HG03571 (cell line): ENCODE results near the gene KATNAL1.
A peak's percentile ranks its signal among the peaks of the same experiment; 100 is the strongest.

Experiments used
- ATAC-seq: cut with Tn5 transposase; IDR thresholded peaks from one replicate; pipeline ENCODE4 v1.9.1; 2021; ENCODE audit not compliant: unreplicated experiment

KATNAL1 gene

DNA sequence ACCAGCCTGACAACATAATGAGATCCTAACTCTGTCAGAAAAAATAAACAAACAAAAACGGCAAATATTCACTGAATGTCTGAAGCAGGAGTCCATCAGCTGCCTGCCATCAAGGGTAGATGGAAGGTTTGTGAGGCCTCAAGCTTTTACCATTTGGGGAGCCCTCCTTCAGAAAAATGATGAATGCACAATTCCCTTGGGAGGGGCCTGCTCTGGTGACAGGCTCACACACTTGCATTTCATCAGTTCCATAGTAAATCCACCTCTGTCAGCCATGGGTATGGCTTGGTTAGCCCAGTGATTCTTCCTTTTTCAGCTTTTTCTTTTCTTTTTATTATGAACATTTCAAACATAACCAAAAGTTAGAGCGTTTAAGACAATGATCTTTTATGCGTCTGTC is 26.3 kb upstream of the KATNAL1 start:
- ATAC-seq, result no peak

DNA sequence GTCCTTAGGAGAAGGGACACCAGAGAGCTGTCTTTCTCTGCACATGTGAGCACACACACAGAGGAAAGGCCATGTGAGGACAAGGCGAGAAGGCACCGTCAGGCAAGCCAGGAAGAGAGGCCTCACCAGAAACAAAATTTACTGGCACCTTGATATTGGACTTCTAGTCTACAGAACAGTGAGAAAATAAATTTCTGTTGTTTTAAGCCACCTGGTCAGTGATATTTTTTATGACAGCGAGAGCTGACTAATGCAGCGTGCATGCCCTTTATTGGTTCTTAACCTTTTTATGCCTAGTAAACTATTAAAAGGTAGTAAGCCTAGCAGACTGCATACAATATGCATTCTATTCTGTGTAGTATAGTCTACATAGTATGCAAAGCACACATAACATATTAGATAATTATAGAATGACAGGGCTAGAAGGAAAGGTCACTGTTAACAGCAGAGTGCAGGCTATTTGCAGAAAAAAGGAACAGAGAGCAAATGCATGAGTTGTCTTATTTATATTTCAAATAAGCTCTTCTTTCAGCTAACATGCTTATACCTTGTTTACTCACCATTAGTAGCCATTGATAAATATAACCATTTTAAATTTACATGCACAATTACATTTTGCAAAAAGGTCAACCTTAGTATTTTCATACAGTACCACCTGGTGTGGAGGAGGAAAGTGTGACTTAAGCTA is 25.2 kb upstream of the KATNAL1 start:
- ATAC-seq, result no peak

DNA sequence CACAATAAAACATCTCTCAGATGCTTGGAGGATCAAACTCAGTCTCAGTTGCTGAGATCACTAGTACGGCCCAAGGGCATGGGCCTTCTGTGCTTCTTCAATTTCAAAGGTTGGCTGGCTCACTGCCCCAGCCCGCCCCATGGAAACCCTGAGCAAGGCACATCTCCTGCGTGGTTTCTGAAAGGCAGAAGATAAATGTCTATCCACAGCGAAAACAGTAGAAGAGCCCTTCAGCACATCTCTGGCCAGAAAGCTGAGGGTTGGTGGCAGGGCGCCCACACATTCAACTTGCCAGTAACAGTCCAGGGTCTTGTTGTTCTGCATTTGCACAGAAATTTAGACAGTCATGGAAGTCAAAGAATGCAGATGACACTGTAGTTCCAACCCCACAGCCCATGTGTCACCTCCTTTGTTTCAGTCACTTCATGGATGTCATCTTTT is 24.0 kb upstream of the KATNAL1 start:
- no peak for ATAC-seq

DNA sequence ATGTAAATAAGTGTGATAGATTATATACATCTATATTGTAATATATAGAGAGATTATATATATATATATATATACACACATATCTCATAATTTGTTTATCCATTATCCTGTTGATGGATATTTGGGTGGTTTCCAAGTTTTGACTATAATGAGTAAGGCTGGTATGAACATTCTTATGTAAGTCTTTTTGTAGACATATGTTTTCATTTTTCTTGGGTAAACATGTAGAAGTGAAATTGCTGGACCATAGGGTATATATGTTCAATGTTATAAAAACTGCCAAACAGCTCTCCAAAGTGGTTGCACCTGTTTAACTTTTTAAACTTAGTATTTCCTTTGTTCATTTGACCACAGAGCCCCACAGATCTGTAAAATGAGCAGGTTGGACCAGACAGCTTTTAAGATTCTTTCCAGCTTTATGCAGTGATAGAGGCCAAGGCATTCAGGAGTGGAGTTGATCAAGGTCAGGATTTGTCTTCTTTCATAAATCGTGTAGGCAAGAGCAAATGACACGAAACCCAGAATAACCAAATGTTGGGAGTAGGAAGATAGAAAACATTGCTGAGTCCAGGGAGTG is 21.7 kb upstream of the KATNAL1 start:
- ATAC-seq, result no peak

DNA sequence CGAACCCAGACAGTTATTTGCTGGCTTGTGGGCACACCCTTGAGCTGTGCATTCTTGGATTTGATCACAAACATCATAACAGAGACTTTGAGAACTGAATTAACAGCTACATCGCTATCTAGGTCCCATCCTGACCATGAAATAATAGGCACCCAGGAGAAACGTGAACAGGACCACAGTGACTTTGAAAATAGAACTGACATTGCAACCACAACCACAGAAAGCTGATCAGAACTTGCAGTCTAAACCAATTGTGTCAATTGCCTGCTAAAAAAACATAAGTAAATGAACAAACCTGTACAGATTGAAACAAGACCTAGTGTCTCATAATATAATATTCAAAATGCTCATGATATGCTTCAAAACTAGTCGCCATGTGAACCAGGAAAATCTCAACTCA is 18.3 kb upstream of the KATNAL1 start:
- no peak for ATAC-seq

DNA sequence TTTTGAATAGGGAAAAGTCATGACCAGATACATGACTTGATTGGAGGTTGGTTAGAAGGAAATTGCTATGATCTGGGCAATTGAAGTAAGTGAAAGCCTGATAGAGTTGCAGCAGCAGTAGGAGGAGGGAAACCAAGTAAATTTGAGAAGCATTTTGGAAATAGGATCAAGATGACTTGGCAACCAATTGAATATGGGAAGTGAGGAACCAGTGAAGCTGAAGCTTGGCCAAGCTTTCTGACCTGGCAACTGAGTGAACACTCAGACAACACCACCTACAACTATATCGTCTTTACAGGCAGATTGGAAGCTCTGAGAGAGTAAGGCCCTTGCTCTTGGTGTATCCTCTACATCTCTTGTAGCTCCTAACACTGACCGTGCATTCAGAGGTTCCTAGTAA is 16.2 kb upstream of the KATNAL1 start:
- ATAC-seq, result no peak

DNA sequence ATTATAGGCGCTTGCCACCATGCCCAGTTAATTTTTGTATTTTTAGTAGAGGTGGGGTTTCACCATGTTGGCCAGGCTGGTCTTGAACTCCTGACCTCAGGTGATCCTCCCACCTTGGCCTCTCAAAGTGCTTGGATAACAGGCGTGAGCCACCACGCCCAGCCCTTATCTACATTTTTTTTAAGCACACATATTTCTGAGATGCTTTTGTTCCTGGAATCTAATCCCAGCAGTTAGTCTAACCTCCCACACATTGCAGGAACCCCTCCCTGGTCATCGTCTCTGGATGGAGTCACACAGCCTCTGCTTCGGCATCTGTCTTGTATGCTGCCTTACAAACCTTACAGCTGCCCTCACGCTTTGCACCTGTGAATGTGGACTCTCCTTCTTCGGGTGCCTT is 15.1 kb upstream of the KATNAL1 start:
- ATAC-seq, result no peak

DNA sequence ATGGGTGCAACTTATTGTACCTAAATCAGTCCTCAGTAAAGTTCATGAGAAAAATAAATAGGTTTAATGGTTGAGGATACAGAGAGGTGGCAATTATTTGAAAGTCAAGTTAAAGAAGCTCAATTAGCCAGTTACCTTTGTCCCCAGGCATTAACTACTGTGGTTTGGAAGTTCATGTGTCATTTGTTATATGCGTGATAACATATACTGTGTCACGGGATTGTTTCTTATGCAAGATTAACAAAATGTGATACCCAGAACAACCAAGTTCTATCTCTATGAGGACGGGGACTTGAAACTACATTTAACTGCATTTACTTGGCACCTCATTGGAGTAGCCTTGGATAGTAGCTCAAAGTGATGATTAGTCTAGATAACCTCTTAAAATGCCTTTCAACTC is 13.9 kb upstream of the KATNAL1 start:
- no peak for ATAC-seq

DNA sequence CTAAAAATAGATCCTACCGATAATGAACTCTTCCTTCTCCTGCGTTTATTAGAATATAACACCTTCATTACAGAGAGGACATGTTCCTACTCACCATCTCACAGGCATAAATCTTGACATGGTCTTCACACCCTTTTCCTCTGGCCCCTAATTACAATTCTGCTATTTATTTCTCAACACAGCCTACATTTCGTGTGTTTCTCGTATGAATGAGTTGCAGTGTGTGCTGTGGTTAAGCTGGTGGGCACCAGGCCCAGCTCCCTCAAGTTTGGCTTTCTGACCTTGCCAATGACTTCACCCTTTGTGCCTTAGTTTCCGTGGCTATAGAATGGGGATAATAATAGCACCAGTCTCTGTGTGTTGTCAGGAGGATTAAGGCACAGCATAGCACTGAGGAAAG is 12.3 kb upstream of the KATNAL1 start:
- no peak for ATAC-seq

DNA sequence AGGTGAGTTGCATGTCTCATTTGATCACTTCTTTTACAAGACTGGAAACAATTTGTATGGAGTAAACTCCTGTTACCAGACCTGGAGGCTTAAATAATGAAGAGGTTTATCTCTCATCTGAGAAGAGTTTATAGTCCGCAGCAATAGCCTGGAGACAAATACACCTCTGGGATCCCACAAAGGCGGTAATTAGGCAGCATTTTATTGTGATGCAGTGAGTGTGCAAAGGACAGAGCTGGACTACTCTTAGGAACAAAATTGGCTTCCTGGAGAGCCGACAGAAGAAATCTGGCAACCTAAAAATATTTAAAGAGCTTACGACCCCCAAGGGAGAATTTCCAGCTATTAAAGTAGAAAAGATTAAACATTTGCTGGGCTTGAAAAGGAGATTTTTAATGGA is 11.8 kb upstream of the KATNAL1 start:
- ATAC-seq, result no peak

DNA sequence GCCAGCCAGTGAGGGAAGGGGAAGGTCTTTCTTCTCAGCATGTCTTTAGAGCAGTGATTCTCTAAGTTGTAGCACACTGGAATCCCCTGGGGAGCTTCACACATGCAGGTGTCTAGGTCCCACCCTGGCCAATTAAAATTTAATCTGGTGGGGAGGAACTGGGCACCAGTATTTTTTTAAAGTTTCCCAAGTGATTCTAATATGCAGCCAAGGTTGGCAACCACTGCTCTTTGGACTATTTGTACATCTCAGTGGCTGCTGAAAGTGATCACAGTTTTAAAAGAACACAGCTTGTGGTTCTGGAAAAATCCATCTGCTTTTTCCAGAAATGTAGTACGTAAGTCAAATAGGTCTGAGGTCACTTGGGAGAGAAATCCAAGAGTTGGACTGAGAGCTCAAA is 10.7 kb upstream of the KATNAL1 start:
- no peak for ATAC-seq

DNA sequence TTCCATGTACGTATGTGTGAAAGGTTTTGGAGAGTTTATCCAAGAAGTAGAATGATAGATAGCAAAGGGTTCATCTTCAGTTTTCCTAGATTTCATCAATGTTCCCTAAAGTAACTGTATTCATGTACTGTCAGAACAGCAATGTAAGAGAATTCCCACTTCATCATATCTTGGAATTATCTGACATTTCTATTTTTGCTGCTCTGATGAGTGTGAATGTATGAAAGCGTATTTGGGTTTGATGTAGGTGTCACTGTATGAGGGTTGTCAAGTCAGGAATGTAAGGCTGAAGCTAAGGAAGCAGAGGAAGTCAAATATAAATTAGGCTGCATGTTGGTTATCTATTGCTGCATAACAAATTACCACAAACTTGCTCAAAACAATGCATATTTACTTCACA is 7.2 kb upstream of the KATNAL1 start:
- ATAC-seq, result no peak

DNA sequence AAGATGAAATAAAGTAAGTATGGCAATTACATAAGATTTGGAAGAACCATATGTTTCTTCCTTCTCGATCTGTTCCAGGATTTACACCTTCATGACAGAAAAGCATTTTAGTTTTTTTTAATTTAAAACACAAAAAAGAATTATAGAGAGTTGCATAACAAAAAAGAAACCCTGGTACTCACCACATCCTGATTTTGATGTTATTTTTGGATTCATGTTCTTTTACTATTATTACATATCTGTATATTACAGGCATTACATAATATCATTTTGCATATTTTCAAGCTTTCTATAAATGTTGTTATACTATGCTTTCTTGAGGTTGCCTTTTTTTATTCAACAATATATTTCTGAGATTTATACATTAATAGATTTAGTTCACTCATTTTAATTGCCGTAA is 6.7 kb upstream of the KATNAL1 start:
- ATAC-seq, result no peak

DNA sequence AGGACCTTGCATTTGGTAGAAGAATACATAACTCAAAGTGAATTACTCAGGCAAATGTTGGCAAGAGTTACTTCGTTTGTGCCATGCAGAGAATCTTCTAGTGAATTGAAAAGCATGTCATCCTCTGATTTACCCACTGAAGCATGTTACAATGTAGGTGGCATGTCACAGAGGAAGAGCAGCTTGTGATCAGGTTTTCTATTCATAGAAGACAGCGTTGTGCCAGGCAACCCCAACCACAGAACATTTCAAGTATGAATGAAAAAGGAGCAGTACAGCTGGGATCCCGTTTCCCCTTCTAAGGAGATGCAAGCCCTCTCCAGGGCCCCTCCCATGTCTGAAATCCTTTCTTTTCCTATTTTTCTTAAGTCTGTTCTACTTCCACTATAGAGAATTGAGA is 6.0 kb upstream of the KATNAL1 start:
- ATAC-seq, result no peak

DNA sequence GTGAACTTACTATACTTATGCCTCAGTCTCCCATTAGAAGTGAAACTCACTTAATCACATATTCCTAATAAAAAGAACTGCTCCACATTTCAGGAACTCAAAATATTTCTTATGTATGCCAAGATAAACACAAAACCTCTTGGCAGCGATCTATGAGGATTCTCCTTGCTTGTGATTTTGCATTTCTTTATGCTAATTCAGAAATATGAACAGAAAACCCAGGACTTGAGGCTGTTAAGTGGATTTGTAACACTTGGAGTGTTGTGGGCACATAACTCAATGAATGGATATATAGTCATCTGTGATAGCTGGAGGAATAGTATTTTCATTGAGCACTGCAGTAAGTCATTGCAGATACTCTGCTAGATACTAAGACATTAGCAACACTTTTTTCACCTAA is 5.6 kb upstream of the KATNAL1 start:
- ATAC-seq, result no peak

DNA sequence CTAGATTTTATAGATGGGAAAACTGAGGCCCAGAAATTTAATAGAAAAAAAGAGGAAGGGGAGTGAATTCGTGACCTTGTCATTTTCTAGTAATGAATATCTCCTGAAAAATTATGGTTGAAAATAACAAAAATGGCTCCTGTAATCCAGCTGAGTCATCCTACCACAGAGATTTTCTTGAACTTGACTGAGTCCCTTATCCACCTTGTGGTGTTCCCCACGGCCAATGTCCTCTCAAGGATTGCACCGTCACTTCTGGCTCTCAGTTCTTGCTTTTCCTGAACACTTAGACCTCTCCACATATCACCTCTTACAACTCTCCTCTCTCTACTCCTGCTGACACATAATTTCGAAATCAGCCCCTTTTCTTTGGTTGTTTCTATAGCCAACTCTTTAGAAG is 1.2 kb upstream of the KATNAL1 start:
- ATAC-seq, result no peak

DNA sequence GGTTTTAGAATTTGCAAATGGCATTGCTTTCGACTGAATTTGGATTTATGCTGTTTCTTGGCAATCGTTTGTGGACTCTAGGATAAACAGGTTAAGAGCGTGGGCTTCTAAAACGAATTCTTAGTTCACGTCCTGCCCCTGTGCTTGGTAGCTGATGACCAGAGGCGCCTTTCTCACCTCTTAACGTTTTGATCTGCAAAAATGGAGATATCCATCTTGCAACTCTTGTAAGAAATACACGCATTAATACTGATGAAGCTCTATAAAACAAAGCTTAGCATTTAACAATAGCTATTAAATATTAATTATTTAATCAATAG is 580 bp upstream of the KATNAL1 start:
- ATAC-seq, result no peak

DNA sequence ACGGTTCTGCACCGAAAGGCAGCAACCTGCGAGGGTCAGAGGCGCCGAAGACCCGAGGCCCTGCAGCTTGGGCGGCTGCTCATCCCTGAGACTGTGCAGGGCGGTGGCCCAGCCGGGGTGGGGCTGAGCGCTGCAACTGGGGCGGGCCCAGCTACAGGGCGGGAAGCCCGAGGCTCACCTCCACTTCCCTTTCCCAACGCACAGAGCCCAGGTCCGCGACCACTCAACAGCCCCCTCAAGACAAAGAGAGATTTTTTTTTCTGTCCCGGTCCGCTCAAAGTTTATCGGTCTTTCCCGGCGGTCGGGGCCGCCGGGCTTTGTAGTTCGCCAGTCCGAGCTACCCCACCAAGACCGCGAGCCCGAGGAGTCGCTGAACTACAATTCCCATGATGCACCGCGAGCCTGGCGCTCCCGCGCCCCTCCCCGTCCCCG is 573 bp downstream of the KATNAL1 start:
- ATAC-seq, result peak; percentile 77

DNA sequence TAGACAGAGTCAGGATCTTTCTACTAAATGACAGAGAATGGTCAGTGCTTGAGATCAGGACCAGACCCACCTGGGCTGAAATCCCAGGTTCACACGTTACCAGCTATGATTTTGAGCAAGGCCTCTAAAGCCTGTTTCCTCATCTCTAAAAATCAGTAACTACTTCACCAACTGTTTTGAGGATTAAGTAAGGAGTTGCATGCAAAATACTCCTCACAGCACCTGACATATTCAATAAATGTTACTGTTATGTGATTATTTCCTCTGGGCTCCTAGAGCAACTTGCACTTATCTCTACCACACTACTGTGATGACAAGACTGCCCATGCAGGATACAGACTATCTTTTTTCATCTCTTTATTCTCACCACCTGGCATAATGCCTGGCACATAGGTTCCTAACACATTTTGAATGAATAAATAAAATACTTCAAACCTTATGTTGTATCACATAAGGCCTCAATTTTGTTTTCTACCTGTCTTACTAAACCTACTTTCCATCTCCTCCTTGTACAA is 1.8 kb downstream of the KATNAL1 start:
- ATAC-seq, result no peak

DNA sequence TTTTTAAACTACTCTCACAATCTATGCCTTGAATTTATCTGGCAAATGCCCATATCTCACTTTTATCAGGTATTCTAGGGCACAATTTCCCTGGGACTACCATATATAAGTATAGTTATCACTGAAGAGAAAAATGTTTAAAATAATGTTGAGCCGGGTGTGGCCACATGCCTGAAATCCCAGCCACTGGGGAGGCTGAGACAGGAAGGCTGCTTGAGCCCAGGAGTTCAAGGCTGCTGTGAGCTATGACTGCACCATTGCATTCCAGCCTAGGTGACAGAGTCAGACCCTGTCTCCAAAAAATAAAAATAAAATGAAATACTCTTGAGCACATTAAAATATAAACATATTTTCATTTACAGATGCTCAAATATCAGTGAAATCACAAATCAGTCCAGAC is 4.1 kb downstream of the KATNAL1 start:
- ATAC-seq, result no peak

DNA sequence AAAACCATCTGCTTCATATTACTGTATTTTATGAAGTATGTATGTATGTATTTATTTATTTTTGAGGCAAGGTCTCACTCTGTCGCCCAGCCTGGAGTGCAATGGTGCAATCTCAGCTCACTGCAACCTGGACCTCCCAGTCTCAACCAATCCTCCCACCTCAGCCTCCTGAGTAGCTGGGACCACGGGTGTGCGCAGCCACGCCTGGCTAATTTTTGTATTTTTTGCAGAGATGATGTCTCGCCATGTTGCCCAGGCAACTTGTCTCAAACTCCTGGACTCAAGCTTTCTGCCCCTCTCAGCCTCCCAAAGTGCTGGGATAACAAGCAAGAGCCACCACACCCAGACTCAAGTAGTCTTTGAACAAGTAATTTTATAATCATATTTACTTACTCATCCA is 5.5 kb downstream of the KATNAL1 start:
- ATAC-seq, result no peak

DNA sequence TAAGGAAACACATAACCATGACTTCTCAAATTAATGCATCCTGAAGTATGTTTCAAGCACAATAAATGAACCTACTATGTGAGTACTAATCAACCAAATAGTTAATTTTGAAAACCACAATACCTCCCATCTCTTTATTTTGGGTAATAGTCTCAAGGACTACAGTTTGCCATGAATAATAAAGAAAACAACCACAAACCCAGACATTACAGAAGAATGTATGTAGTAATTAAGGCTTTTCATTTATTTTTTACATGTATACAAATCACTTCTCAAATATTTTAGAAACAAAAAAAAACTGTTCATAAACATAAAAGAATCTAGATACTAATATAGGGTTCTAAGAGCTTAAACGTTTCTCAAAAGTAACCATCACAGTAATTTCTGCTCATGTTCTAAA is 6.8 kb downstream of the KATNAL1 start:
- no peak for ATAC-seq

DNA sequence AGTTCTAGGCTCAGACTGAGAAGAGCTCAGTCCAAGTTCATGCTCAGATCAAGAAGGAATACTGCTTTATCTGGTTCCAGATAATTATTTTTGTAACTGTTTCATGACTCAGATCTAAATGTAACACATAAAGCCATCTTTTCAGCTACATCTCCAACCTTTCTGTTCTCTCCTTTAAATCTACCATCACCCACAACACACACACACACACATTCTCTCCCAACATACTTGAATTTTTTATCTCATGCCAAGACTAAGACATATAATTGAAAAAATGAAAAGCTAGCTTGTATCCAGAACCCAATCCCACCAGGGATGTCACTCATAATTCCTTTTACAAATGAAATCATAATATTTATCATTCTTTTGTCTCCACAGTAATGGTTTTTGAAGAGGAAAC is 7.6 kb downstream of the KATNAL1 start:
- ATAC-seq, result no peak
